ENCODE results near the gene SPIB.

DNA sequence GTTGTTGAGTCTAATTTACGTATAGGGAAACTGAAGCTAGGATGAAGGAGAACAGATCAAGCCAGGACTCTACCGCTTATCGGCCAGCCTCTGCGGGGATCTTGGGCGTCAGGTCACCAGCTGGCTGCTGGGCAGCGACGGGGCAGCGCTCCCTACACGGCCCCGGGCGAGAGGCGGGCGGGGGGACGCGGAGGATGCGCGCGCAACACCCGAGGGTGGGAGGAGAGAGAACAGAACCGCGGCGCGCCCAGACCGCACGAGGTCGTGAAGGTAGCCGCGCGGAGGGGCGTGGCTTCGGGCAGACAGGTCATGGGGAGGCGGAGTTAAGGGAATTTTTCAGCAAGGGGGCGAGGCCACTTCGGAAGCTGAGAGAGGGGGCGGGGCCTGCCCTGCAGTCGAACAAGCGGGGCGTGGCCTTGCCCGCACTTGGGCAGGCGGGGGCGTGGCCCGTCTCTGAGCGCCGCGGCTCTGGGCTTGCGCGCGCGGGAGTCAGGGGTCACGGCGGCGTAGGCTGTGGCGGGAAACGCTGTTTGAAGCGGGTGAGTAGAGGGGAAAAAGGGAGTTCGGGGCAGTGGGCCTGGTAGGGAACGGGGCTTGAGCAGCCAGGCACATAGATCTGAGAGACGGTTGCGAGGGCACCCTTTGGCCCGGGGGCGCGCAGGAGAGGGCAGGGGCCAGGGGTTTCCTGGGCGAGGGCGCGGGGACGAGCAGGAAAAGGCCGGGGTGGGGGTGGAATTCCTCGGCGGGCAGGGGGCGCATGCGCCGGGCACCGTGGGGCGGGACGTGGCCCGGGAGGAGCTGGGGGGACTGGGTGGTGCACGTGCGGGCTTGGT, 34.7 kb upstream of the SPIB start, which contains the start of gene POLD1:
- TF ChIP-seq, protein P1, sequence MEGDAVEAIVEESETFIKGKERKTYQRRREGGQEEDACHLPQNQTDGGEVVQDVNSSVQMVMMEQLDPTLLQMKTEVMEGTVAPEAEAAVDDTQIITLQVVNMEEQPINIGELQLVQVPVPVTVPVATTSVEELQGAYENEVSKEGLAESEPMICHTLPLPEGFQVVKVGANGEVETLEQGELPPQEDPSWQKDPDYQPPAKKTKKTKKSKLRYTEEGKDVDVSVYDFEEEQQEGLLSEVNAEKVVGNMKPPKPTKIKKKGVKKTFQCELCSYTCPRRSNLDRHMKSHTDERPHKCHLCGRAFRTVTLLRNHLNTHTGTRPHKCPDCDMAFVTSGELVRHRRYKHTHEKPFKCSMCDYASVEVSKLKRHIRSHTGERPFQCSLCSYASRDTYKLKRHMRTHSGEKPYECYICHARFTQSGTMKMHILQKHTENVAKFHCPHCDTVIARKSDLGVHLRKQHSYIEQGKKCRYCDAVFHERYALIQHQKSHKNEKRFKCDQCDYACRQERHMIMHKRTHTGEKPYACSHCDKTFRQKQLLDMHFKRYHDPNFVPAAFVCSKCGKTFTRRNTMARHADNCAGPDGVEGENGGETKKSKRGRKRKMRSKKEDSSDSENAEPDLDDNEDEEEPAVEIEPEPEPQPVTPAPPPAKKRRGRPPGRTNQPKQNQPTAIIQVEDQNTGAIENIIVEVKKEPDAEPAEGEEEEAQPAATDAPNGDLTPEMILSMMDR (conservative IDR thresholded peaks at IDR 0.05; ENCODE audit: low read length): no peak
- TF ChIP-seq EZH2phosphoT487 (IDR thresholded peaks at IDR 0.05; ENCODE audit: borderline replicate concordance): no peak

Data from Loucy (cell line).